ENCODE measurements around the gene UBE2Z.

DNA sequence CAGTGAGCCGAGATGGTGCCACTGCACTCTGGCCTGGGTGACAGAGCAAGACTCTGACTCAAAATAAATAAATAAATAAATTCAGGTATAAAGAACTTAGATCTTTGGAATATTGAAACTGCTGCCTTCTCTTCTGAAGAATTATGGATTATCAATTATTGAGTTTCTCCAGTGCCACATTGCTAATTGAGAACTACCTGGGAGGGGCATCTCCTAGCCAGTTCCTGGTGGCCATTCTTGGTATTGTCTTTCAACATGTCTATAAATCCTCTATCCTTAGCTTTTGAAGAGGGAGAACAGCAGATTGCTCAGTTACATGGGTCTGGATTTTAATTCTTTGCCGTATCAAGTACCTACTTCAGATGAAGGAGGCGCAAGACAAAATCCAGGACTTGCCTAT, 48.2 kb upstream of the UBE2Z start:
- no peak for TF ChIP-seq EZH2 (IDR thresholded peaks at IDR 0.05; ENCODE audit: low read length, unreplicated experiment)
- peak; percentile 43; the same call in 1 of the 2 replicates for TF ChIP-seq CTCF (conservative IDR thresholded peaks at IDR 0.05; ENCODE audit: low read depth, low read length)

Data from PC-3 (cell line).